K562 (cell line): ENCODE measurements around the gene MED16. TPM values are rescaled to one million over a fixed set of nuclear protein-coding genes. Genes with fewer than 3 reads are reported as not detected.
A peak's percentile ranks its signal among the peaks of the same experiment; 100 is the strongest.

ENCODE experiments used
- CBX8 ChIP-seq: fragments of 200-600 bp; sonication (generic); IDR thresholded peaks from 2 replicates; pipeline ENCODE4 v1.6.1; 2012; ENCODE audit warnings: borderline replicate concordance, mixed run types, low read depth, mild to moderate bottlenecking, moderate library complexity, mixed read lengths, low read length, control low read depth, inconsistent platforms; ENCODE audit not compliant: poor library complexity, severe bottlenecking; ENCODE audit errors: extremely low read depth
- HDAC2 ChIP-seq: fragments of 450-650 bp; IDR thresholded peaks from 2 replicates; pipeline ENCODE4 v1.6.1; 2016; ENCODE audit warnings: mild to moderate bottlenecking
- MTA2 ChIP-seq: fragments of 450-650 bp; IDR thresholded peaks from 2 replicates; pipeline ENCODE4 v1.6.1; 2016; ENCODE audit warnings: low read depth
- OTX1 ChIP-seq: fragments of 450-650 bp; formaldehyde crosslinking; IDR thresholded peaks from 2 replicates; pipeline ENCODE4 v1.4.0; 2022; ENCODE audit warnings: mild to moderate bottlenecking
- PREB ChIP-seq: sonication (generic); formaldehyde crosslinking; IDR thresholded peaks from 2 replicates; pipeline ENCODE4 v1.8.1; 2023; ENCODE audit warnings: mild to moderate bottlenecking, missing genetic modification reagents
- PTBP1 ChIP-seq: fragments of 200-400 bp; formaldehyde crosslinking; IDR thresholded peaks from 2 replicates; pipeline ENCODE4 v1.6.1; 2017; ENCODE audit warnings: low read depth, low read length
- SRSF7 ChIP-seq: fragments of 200-400 bp; formaldehyde crosslinking; optimal IDR thresholded peaks from 2 replicates; pipeline ENCODE3; 2017; ENCODE audit warnings: mild to moderate bottlenecking, low read depth, low read length
- TEAD1 ChIP-seq, 2 experiments: fragments of 450-650 bp in 1 of 2; sonication (generic) in 1 of 2; formaldehyde crosslinking; IDR thresholded peaks; 2 replicates each; pipeline versions ENCODE4 v1.4.0 to v1.8.0; 2020 to 2022; ENCODE audit warnings: mild to moderate bottlenecking in 2 of 2, missing genetic modification reagents in 1 of 2
- USF1 ChIP-seq: sonication (generic); formaldehyde crosslinking; IDR thresholded peaks from 2 replicates; pipeline ENCODE4 v1.9.0; 2022; ENCODE audit warnings: mild to moderate bottlenecking, missing genetic modification reagents
- VEZF1 ChIP-seq: fragments of 200-800 bp; sonication (Bioruptor generic); IDR thresholded peaks from 2 replicates; pipeline ENCODE4 v1.6.1; 2017; ENCODE audit warnings: missing genetic modification characterization, missing compliant biosample characterization
- ZBTB5 ChIP-seq: fragments of 450-650 bp; IDR thresholded peaks from 2 replicates; pipeline ENCODE4 v1.6.1; 2017; ENCODE audit warnings: antibody characterized with exemption
- ZEB2 ChIP-seq: fragments of 450-650 bp; IDR thresholded peaks from 2 replicates; pipeline ENCODE4 v1.6.1; 2016
- ZNF444 ChIP-seq: fragments of 250-450 bp; sonication (Bioruptor Pico); IDR thresholded peaks from 2 replicates; pipeline ENCODE4 v1.4.0; 2020; ENCODE audit warnings: mild to moderate bottlenecking, moderate library complexity
- ZNF57 ChIP-seq: fragments of 450-650 bp; formaldehyde crosslinking; IDR thresholded peaks from 2 replicates; pipeline ENCODE4 v1.4.0; 2020; ENCODE audit warnings: mild to moderate bottlenecking, moderate library complexity
- polyA plus RNA-seq, 8 experiments: library from polyadenylated mRNA; depleted of rRNA in 4 of 8; stranded (reverse) in 5 of 8; unstranded in 3 of 8; fragments of >200 nt; fragmentation: Nextera tagmentation in 2 of 8; fragmentation: Illumina TruSeq in 1 of 8; extraction: Ambion mirVana in 2 of 8; extraction: Trizol in 1 of 8; gene quantifications; 2 replicates each; pipeline versions ENCODE4 v1.2.1 to v1.2.3, GENCODE V29; 2011 to 2014; ENCODE audit warnings: inconsistent platforms in 1 of 8, missing spikeins in 1 of 8
- total RNA-seq, 7 experiments: library from RNA; depleted of rRNA in 6 of 7; stranded (reverse); fragments of >200 nt in 6 of 7; fragmentation: Illumina TruSeq in 2 of 7; extraction: Trizol in 2 of 7; gene quantifications; 2 replicates each; pipeline versions ENCODE4 v1.2.1 to v1.2.3, GENCODE V29; 2011 to 2021; ENCODE audit warnings: low replicate concordance in 1 of 7
- TF ChIP-seq, protein P1 (sequence below), 2 experiments: IDR thresholded peaks in 1 of 2; conservative IDR thresholded peaks in 1 of 2; 2 replicates each; pipeline ENCODE4 v1.6.1; 2016; ENCODE audit warnings: low read depth in 2 of 2, mild to moderate bottlenecking in 1 of 2, missing compliant biosample characterization in 1 of 2, missing genetic modification characterization in 1 of 2, moderate library complexity in 1 of 2
- TF ChIP-seq, protein P2 (sequence below): sonication (generic); formaldehyde crosslinking; IDR thresholded peaks from 2 replicates; pipeline ENCODE4 v1.9.0; 2022; ENCODE audit warnings: mild to moderate bottlenecking, missing genetic modification reagents

The MED16 gene
- total and polyA plus RNA-seq, 9 of the 15 experiments (the other 6 are each of a cell fraction or from before 2014, with no cell fraction given) = 0.89 to 59.9 (median 8.6) TPM

DNA sequence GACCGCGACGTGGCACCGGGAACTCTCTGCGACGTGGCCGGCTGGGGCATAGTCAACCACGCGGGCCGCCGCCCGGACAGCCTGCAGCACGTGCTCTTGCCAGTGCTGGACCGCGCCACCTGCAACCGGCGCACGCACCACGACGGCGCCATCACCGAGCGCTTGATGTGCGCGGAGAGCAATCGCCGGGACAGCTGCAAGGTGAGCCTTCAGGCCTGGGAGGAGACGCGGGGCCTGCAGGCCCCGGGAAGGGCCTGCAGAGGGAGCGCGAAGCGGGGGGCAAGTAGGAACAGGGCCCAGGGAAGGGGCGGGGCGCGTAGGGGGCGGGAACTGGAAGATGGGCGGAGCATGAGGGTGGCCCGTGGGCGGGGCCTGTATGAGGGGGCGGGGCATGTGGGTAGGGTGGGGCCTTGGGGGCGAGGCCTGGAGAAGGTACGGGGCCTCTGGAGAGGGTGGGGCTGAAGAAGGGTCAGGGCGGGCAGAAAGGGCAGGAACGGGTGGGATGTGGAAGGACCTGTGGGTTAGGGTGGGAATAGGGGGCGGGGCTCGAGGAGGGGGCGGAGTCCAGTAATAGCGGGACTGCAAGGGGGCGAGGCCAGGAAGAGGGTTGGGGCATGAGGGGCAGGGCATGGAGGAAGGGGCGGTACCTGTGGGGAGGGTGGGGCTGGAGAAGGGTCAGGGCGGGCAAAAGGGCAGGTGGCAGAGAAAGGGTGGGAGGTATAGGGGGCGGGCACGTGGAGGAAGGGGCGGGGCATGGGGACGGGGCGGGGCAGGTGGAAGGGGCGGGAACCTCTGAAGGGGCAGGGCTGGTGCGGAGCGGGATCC lies 31.0 kb downstream of the MED16 start (continued):
- TF ChIP-seq MTA2 (no peak), OTX1 (CRISPR knock-in tag) (no peak), ZNF57 (CRISPR knock-in tag) (no peak), ZEB2 (peak; percentile 79), ZNF444 (no peak), CBX8 (no peak), VEZF1 (CRISPR knock-in tag) (peak; percentile 86), TEAD1 (CRISPR knock-in tag; IDR thresholded peaks at IDR 0.05) (no peak), PREB (CRISPR knock-in tag) (no peak), HDAC2 (0 out of 2 replicates have a peak, but pooled peaks have one; percentile 50), SRSF7 (no peak), USF1 (CRISPR knock-in tag) (peak; percentile 86), PTBP1 (no peak), ZBTB5 (no peak)
- TF ChIP-seq, protein P1, sequence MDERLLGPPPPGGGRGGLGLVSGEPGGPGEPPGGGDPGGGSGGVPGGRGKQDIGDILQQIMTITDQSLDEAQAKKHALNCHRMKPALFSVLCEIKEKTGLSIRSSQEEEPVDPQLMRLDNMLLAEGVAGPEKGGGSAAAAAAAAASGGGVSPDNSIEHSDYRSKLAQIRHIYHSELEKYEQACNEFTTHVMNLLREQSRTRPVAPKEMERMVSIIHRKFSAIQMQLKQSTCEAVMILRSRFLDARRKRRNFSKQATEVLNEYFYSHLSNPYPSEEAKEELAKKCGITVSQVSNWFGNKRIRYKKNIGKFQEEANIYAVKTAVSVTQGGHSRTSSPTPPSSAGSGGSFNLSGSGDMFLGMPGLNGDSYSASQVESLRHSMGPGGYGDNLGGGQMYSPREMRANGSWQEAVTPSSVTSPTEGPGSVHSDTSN (CRISPR knock-in tag; IDR thresholded peaks at IDR 0.05; ENCODE audit: low read depth) = no peak; the same call in 1 of the 2 replicates
- TF ChIP-seq, protein P1 (tag; conservative IDR thresholded peaks at IDR 0.05; ENCODE audit: low read depth) = no peak
- TF ChIP-seq, protein P2, sequence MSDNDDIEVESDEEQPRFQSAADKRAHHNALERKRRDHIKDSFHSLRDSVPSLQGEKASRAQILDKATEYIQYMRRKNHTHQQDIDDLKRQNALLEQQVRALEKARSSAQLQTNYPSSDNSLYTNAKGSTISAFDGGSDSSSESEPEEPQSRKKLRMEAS = peak; percentile 98
